ENCODE measurements around the gene SLC7A5.
A peak's percentile ranks its signal among the peaks of the same experiment; 100 is the strongest.
"Not testable (repeated sequence)": the region's sequence is repeated elsewhere in the genome, so short reads cannot be mapped to it uniquely, and the experiment has no call there.

Gene SLC7A5

DNA sequence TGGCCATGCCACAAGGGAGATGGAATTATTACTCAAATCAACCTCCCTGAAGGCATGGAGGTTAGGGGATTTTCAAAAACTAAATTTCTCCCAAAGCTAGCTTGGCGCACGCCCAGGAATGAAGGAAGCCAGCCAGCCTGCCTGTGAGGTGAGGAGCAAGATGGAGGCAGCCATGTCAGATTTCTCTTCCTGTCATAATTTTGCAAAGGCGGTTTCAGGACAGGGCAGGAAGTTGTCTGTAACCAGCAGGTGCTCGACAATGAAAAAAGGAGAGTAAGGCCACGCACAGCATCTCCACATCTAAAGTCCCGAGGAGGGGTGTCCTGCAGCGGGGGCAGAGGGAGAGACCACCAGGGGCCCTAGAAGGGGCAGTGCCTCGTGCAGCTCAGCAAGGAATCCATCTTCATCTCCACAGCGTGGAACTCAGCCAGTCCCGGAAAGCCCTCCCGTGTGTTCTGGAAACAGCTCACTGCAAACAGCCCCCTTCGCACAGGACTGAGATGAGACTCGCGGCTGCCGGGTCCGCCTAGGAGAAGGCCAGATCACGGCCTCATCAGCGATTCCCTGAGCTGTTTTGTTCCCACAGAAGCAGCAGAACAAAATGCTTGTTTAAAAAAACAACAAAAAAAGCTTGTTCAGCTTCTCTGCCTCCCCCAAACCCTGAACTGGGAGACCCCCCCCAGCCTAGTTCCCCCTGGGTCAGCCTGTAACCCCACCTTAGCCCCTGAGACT, 47.8 kb downstream of the SLC7A5 start:
- Histone ChIP-seq H3K27me3 (ENCODE audit: control insufficient read depth, insufficient read depth, low read length) (no peaks in the 10 kb centered on the region), H3K27ac (ENCODE audit: low read depth, low read length) (no peak overlapping the region; the same call in 1 of the 2 replicates), H3K36me3 (ENCODE audit: control insufficient read depth, insufficient read depth, low read length) (no peaks in the 10 kb centered on the region), H3K4me1 (ENCODE audit: control insufficient read depth, insufficient read depth, low read length) (peaks cover 58% of the 10 kb centered on the region), H3K9me3 (ENCODE audit: control insufficient read depth, insufficient read depth, low read depth, low read length) (peaks cover 23% of the 10 kb centered on the region), H3K4me3 (ENCODE audit: low read depth, low read length) (no peak overlapping the region), H3K9ac (ENCODE audit: low read length) (peak overlapping the region; percentile 38)

DNA sequence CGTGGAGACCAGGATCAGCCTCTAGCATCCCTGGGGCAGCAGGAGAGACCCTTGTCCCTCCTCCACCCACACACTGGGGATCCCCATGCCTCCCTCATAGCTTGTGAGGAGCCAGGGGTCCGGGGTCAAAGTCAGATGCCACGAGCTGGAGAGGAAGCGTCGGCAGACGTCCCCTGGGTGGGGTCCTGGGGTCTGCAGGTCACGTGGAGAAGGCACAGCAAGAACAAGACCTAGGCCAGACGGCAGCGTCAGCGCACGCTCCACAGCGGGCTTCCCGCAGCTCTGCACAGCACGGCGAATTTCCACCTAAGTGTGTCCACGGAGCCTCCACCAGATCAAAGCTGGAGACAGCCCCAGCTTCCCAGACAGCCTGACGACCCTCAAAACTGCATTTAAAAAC, 49.3 kb downstream of the SLC7A5 start:
- Histone ChIP-seq H3K27me3 (ENCODE audit: control insufficient read depth, insufficient read depth, low read length) (no peaks in the 10 kb centered on the region), H3K9ac (ENCODE audit: low read length) (peak overlapping the region; percentile 50)

DNA sequence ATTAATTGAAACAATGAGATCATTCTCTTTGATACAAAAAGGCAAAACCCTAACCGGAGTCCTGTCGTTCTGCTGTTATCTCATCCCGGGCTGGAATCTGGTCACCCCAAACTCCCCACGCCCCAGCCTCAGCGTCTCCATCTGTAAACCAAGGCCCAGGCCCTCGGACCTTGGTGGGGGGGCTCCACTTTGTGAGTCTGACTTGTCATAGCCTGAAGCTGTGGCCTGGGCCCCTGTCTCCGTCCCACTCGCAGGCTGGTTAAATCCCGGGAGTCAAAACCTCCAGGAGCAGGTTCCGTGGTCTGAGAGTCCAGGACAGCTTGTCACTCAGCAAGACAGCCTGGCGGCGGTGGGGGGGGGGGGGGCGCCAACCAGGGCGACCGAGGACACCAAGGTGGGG, 50.0 kb downstream of the SLC7A5 start:
- Histone ChIP-seq H3K9ac (ENCODE audit: low read length) (peak overlapping the region; percentile 50), H3K4me1 (ENCODE audit: control insufficient read depth, insufficient read depth, low read length) (peaks cover 45% of the 10 kb centered on the region), H3K36me3 (ENCODE audit: control insufficient read depth, insufficient read depth, low read length) (no peaks in the 10 kb centered on the region), H3K27ac (ENCODE audit: low read depth, low read length) (no peak overlapping the region), H3K4me3 (ENCODE audit: low read depth, low read length) (no peak overlapping the region), H3K9me3 (ENCODE audit: control insufficient read depth, insufficient read depth, low read depth, low read length) (peaks cover 27% of the 10 kb centered on the region), H3K27me3 (ENCODE audit: control insufficient read depth, insufficient read depth, low read length) (no peaks in the 10 kb centered on the region)

More for the DNA sequence above, 49.3 kb downstream of the SLC7A5 start:
- Histone ChIP-seq H3K4me3 (ENCODE audit: low read depth, low read length) (peak overlapping the region; percentile 11; the same call in 1 of the 2 replicates), H3K4me1 (ENCODE audit: control insufficient read depth, insufficient read depth, low read length) (peaks cover 52% of the 10 kb centered on the region), H3K36me3 (ENCODE audit: control insufficient read depth, insufficient read depth, low read length) (no peaks in the 10 kb centered on the region), H3K27ac (ENCODE audit: low read depth, low read length) (peak overlapping the region; percentile 50; the same call in 1 of the 2 replicates), H3K9me3 (ENCODE audit: control insufficient read depth, insufficient read depth, low read depth, low read length) (peaks cover 27% of the 10 kb centered on the region)

DNA sequence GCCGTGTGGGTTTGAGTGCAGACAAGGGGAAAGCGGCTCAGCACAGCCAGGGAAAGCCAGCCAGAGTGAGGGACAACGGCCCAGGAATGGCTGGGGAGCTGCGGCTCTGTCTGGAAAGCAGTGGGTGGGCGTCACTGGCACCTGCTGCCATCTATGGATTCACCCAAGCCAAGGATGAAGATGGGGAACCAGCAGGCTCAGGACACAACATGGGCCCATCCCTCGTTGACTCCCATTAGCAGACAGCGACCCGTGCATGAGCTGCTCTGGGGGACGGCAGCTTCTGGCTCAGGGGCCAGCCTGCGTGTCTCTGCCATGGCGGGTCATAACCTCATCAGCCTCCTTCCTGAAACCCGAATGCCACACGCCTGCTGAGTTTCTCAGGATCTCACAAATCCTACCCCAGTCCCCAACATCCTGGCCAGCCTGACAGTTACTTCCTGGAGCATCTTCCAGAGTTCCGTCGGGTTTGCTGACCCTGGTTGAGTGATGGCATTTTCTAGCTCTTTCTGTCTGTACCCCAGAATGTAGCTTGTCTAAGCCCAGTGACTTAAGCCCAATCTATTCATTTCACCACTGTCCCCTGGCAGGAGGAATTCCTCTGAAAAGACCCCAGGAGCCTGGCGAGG, 50.7 kb downstream of the SLC7A5 start:
- H3K36me3 ChIP-seq (ENCODE audit: control insufficient read depth, insufficient read depth, low read length), result no peaks in the 10 kb centered on the region
- H3K27ac ChIP-seq (ENCODE audit: low read depth, low read length), result no peak overlapping the region
- H3K4me3 ChIP-seq (ENCODE audit: low read depth, low read length), result no peak overlapping the region
- no peak overlapping the region for H3K9ac ChIP-seq (ENCODE audit: low read length)
- peaks cover 27% of the 10 kb centered on the region for H3K9me3 ChIP-seq (ENCODE audit: control insufficient read depth, insufficient read depth, low read depth, low read length)
- peaks cover 39% of the 10 kb centered on the region for H3K4me1 ChIP-seq (ENCODE audit: control insufficient read depth, insufficient read depth, low read length)
- H3K27me3 ChIP-seq (ENCODE audit: control insufficient read depth, insufficient read depth, low read length), result no peaks in the 10 kb centered on the region

DNA sequence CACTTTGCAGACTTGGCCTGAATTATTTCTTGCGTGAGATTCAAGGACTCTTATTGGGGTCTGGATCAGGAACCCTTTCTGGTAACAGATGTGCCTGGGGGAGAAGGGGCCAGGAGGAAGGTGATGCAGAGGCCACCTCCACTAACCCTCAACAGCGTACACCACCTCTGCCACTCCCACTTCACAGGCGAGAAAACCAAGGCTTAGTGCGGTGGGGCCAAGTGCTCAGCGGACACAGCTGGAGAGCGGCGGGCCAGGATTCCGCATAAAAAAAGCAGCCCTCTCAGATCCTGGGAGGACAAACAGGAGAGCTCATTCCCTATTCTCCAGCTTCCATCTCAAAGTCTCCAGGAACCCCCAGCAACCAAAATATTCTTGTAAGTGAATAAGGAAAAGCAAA, 51.4 kb downstream of the SLC7A5 start:
- peaks cover 31% of the 10 kb centered on the region for H3K4me1 ChIP-seq (ENCODE audit: control insufficient read depth, insufficient read depth, low read length)
- no peak overlapping the region for H3K4me3 ChIP-seq (ENCODE audit: low read depth, low read length)
- H3K27ac ChIP-seq (ENCODE audit: low read depth, low read length), result no peak overlapping the region
- H3K9me3 ChIP-seq (ENCODE audit: control insufficient read depth, insufficient read depth, low read depth, low read length), result peaks cover 27% of the 10 kb centered on the region
- H3K9ac ChIP-seq (ENCODE audit: low read length), result no peak overlapping the region
- H3K27me3 ChIP-seq (ENCODE audit: control insufficient read depth, insufficient read depth, low read length), result no peaks in the 10 kb centered on the region
- no peaks in the 10 kb centered on the region for H3K36me3 ChIP-seq (ENCODE audit: control insufficient read depth, insufficient read depth, low read length)

DNA sequence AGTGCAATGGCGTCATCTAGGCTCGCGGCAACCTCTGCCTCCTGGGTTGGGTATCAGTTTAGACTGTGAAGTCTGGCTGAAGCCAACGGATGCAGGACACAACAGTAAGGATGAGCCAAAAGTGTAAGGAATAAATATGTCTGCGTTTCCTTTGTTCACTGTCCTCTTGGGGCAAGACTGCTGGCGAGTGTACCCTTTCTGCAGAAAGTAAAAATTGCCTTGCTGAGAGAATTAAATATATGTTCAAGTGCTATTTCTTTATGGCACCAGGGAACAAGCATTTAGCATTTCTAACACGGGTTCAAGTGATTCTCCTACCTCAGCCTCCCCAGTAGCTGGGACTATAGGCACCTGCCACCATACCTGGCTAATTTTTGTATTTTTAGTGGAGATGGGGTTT, 51.9 kb downstream of the SLC7A5 start:
- not testable (repeated sequence) for H3K27me3 ChIP-seq (ENCODE audit: control insufficient read depth, insufficient read depth, low read length); H3K9ac ChIP-seq (ENCODE audit: low read length); H3K36me3 ChIP-seq (ENCODE audit: control insufficient read depth, insufficient read depth, low read length); H3K27ac ChIP-seq (ENCODE audit: low read depth, low read length); H3K4me3 ChIP-seq (ENCODE audit: low read depth, low read length)
- Histone ChIP-seq H3K9me3 (ENCODE audit: control insufficient read depth, insufficient read depth, low read depth, low read length) (peaks cover 27% of the 10 kb centered on the region), H3K4me1 (ENCODE audit: control insufficient read depth, insufficient read depth, low read length) (peaks cover 26% of the 10 kb centered on the region)

DNA sequence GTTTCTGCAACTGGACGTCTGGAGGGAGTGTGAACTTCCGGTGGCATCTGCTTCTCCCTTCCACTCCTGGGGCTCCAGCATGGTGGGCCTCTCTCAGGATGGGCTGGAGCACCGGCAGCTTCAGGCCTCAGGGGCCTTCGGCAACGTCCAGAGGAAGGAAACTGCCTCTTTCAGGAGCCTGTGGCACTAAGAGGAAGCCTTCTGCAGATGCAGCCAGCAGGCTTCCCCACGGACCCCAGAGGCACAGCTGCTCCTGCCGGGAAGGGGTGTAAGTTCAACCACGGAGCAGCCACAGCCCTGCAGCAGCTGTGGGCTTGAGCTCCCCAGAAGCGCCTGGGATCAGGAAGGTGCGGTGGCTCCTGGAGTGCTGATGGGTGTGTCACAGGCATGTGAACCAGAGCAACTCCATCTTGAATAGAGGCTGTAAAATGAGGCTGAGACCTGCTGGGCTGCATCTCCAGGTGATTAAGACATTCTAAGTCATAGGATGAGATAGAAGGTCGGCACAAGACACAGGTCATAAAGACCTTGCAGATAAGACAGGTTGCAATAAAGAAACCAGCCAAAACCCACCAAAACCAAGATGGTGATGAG, 52.7 kb downstream of the SLC7A5 start:
- no peak overlapping the region for H3K9ac ChIP-seq (ENCODE audit: low read length)
- H3K4me1 ChIP-seq (ENCODE audit: control insufficient read depth, insufficient read depth, low read length), result peaks cover 18% of the 10 kb centered on the region
- peaks cover 27% of the 10 kb centered on the region for H3K9me3 ChIP-seq (ENCODE audit: control insufficient read depth, insufficient read depth, low read depth, low read length)
- no peak overlapping the region for H3K4me3 ChIP-seq (ENCODE audit: low read depth, low read length)
- no peaks in the 10 kb centered on the region for H3K36me3 ChIP-seq (ENCODE audit: control insufficient read depth, insufficient read depth, low read length)
- no peaks in the 10 kb centered on the region for H3K27me3 ChIP-seq (ENCODE audit: control insufficient read depth, insufficient read depth, low read length)
- no peak overlapping the region for H3K27ac ChIP-seq (ENCODE audit: low read depth, low read length)

DNA sequence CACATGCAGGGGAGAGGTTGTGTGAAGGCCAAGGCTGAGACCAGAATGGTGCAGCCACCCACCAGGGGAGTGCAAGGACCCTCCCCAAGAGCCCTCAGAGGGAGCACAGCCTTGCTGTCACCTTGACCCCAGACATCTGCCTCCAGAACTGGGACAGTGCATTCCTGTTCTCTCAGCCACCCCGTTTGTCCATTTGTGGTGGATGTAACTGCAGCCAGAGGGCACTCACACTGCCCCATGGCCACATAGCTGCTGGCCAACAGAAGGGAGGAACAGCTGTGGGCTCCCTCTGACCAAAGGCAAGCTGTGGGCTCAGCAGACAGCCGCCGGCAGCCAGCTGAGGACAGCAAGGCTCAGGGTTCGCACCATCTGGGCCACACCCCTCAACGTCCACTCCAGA, 53.7 kb downstream of the SLC7A5 start:
- Histone ChIP-seq H3K9ac (ENCODE audit: low read length) (no peak overlapping the region), H3K4me3 (ENCODE audit: low read depth, low read length) (no peak overlapping the region), H3K27me3 (ENCODE audit: control insufficient read depth, insufficient read depth, low read length) (no peaks in the 10 kb centered on the region), H3K4me1 (ENCODE audit: control insufficient read depth, insufficient read depth, low read length) (peaks cover 11% of the 10 kb centered on the region), H3K9me3 (ENCODE audit: control insufficient read depth, insufficient read depth, low read depth, low read length) (peaks cover 27% of the 10 kb centered on the region), H3K36me3 (ENCODE audit: control insufficient read depth, insufficient read depth, low read length) (no peaks in the 10 kb centered on the region), H3K27ac (ENCODE audit: low read depth, low read length) (no peak overlapping the region)

DNA sequence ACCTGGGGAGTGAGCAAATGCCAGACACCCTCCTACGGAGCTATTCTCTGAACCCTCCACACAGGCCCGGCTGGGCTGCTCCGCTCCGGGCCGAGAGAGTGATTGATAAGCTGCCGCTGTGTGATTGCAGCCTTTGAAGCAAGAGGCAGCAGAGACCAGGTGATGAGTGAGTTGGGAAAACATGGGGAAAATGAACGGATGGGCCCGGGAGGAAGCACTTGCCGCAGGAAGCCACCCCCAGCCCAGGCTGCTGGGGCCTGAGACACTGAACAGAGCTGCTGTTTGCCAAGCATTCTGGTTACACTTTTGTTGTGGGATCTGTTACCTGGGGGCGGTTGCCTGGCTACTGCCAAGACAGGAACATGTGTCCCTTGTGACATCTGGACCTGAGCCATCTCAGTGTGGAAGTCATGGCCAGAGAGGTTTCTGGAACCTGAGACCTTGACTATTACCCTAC, 57.1 kb downstream of the SLC7A5 start:
- peaks cover 11% of the 10 kb centered on the region; the same call in 1 of the 2 replicates for H3K4me1 ChIP-seq (ENCODE audit: control insufficient read depth, insufficient read depth, low read length)
- H3K4me3 ChIP-seq (ENCODE audit: low read depth, low read length), result no peak overlapping the region
- H3K36me3 ChIP-seq (ENCODE audit: control insufficient read depth, insufficient read depth, low read length), result no peaks in the 10 kb centered on the region
- H3K9ac ChIP-seq (ENCODE audit: low read length), result no peak overlapping the region
- H3K9me3 ChIP-seq (ENCODE audit: control insufficient read depth, insufficient read depth, low read depth, low read length), result peaks cover 16% of the 10 kb centered on the region
- no peak overlapping the region for H3K27ac ChIP-seq (ENCODE audit: low read depth, low read length)
- H3K27me3 ChIP-seq (ENCODE audit: control insufficient read depth, insufficient read depth, low read length), result no peaks in the 10 kb centered on the region

DNA sequence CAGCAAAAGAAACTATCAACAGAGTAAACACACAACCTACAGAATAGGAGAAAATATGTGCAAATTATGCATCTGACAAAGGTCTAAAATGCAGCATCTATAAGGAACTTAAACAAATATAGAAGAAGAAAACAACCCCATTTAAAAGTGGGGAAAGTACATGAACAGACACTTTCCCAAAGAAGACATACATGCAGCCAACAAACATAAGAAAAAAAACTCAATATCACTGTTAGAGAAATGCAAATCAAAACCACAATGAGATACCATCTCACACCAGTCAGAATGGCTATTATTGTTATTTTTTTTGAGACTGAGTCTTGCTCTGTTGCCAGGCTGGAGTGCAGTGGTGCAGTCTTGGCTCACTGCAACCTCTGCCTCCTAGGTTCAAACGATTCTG, 57.9 kb downstream of the SLC7A5 start:
- not testable (repeated sequence) for H3K4me3 ChIP-seq (ENCODE audit: low read depth, low read length); H3K27me3 ChIP-seq (ENCODE audit: control insufficient read depth, insufficient read depth, low read length); H3K9ac ChIP-seq (ENCODE audit: low read length); H3K36me3 ChIP-seq (ENCODE audit: control insufficient read depth, insufficient read depth, low read length); H3K27ac ChIP-seq (ENCODE audit: low read depth, low read length); H3K9me3 ChIP-seq (ENCODE audit: control insufficient read depth, insufficient read depth, low read depth, low read length)
- H3K4me1 ChIP-seq (ENCODE audit: control insufficient read depth, insufficient read depth, low read length), result peaks cover 19% of the 10 kb centered on the region

Measured in HUES6 (cell line).